GM03348 (cell line): ENCODE results near the gene SELPLG.
A peak's percentile ranks its signal among the peaks of the same experiment; 100 is the strongest.
"Not testable (repeated sequence)": the region's sequence is repeated elsewhere in the genome, so short reads cannot be mapped to it uniquely, and the experiment has no call there.

Experiments
- DNase-seq: peaks from one replicate; pipeline ENCODE4 v3.0.0; 2012; ENCODE audit warnings: low spot score

SELPLG gene

DNA sequence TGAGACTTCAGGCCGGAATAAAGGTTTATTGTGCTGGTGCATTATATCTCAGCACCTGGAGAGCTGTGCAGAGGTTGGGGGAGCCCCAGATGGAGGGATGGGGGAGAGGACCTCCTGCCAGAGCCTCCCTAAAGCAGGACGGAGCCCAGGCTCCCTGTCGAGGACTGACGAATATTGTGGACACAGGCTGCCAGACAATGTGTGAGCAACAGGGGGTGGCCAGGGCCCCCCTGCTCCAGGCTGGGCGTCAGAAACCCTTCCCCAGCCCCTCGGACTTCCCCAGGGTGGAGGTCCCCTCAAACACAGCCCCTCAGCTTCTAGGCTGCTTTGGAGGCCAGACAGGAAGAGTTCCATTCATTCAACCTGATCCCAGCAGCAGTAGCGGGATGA is 43.9 kb downstream of the SELPLG start:
- DNase-seq: no peak

DNA sequence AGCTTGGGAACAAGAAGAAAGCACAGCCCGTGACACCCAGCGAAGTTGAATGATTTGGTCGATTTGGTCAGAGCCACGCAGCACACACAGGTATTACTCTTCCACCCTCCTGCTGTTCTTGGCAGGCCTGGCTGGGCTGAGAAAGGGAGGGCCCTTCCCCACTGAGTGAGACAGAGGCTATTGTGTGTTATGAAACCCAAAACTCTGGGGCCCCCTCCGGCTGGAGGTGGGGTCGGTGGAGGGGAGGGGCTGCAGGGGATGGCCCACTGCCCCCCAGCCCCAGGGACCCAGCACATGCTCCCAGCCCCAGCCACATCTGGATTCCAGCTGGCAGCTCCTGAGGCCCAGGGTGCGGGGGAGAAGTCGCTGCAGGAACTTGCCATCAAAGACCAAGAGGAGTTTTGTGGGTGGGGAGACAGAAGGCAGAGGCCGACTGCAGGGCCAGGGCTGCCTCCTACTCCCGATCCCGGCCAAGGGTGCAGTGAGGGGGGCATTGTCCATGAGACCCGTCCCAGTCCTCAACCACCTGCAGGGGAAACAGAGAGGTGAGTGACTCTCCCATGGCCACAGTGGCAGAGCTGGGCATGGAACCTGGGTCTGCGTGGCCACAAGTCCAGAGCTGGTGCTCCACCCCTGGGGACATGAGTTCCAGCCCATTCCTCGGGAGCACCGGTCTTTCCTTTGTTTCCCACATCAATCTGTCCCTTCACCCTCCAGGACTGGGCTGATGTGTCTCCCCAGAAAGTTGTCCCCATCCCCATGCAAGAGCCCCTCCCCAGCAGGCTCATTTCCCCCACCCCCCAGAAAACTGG is 44.5 kb downstream of the SELPLG start:
- peak; percentile 61 for DNase-seq

DNA sequence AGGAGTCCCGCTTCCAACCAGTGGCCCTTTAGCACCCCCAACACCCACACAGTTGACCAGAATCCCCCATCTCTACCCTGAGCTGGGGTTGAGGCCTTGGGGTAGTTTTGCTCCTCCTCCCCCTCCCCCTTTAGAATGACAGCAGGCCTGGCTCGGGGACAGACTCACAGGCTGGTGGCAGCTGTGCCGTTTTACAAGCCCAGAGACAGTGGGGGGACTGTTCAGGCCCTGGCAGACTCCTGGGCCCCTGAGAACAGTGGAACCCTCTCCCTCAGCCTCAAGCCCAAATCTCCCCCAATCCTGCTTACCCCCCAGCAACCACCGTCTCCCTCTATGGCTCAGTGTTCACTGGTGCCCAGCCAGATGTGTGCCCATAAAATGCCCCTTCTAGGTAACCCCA is 45.9 kb downstream of the SELPLG start:
- no peak for DNase-seq

DNA sequence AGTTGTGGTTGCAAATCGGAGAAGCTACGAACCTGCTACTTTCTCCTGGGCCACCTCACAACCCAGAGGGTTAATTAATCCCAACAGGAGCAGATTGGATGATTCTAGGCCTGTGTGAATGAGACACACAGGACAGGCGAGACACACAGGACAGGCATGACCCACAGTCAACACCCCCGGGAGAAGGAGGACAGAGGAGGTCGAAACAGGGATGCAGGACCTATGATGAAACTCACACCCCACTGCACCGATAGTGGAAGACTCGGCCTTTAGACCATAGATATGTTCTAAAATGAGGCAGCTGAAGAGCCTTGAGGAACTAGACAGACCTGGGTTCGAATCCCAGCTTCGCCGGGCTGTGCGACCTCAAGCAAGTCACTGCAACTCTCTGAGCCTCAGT is 47.4 kb downstream of the SELPLG start:
- no peak for DNase-seq

GRCh38 chr12:108585864-108586263 is 47.8 kb downstream of the SELPLG start:
- no peak for DNase-seq

GRCh38 chr12:108584456-108585065 is 49.1 kb downstream of the SELPLG start:
- no peak for DNase-seq

DNA sequence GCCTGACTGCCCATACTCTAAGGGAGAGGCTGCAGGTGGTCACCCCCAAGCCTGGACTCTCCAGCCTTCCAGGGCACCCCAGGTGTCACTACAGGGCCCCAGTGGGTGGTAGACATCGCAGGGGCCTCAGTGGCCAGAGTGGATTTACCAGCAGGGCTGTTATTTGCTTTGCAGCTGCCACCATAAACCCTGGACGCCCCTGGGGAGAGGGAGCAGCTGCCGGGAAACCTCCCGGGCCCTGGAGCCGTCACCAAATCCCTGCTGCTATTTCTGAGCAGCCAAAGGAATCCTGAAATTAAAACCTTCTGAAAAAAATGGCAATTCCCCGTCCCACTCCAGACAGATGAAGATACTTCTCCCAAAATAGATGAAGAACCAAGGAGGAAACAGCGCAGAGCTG is 49.7 kb downstream of the SELPLG start:
- no peak for DNase-seq

DNA sequence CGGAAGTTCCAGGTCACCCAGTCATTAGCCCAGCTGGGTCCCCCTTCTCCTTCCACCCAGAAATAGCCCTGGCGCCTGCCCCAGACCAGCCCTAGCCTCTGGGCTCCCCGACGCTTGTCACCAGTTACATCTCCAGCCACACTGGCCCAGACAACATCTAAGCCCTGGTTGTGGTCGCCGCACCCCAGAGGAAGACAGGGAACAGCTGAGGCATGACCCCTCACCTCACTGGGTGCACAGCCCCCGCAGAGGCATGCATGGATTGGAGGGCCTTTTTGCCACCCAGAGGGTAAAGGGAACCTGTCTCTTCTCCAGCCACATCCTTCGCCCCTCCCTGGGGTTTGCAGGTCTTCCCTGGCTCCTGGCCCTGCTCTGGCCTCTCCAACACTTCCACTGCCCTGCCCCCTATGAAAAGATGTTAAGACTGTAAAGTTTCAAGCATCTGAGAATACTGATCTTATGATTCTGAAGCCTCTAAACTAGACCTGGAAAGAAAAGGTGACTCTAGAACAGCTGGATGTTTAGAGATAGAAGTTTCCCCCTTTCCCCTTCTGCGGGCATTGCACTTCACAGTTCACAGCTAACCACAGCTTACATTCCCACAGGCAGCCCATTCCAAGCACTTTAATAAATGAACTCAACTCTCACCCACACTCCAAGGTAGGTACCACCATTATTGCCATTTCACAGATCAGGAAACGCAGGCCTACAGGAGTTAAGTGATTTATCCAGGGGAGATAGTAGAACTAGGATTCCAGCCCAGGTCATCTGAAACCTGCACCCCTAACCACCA is 50.5 kb downstream of the SELPLG start:
- no peak for DNase-seq

DNA sequence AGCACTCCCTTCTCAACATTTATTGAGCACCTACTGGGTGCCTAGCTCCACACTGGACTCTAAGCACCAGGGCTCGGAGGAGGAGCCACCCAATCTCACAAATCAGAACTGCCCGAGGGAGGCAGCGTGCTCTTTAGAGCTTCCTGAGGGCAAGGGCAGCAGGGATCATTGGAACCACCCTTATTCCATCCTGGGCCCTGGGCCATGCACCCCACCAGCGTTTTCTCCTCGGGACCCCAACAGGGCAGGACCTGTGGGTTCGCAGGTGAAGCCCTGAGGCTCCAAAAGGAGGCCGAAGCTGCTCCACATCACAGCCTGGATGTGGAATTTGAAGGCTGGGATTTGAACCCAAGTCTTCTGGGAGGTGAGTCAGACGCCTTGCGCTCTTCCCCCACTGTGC is 51.2 kb downstream of the SELPLG start:
- DNase-seq: no peak

GRCh38 chr12:108581311-108582227 is 52.1 kb downstream of the SELPLG start:
- DNase-seq: no peak

DNA sequence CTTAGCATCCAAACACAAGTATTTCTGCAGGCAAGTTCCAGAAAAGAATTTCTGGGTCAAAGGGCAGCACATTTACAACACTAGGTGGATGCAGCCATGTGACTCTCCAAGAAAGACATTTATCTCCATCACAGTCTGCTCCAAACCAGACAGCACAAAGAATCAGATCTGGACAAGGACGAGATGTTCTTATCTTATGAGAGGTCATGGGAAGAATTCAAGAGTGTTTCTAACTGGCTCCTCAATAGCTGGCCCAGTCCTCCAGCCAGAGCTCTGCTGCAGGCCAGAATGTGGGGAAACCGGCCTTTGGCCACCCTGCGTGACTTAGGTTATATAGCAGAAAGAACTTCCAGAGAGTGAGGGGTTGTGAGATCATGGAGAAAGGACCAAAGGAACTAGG is 53.2 kb downstream of the SELPLG start:
- DNase-seq: no peak

DNA sequence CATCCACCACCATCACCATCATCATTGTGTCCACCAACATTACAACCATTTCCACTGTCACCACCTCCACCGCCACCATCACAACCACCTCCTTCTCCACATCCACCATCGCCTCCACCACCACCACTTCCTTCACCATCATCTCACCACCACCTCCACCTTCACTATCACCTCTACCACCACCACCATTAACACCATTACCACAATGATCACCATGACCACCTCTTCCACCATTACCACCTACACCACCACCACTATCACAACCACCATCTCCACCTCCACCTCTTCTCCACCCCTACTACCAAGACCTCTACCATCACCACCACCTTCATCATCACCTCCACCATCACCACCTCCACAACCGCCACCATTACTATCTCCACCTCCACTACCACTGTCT is 54.9 kb downstream of the SELPLG start:
- DNase-seq: no peak

DNA sequence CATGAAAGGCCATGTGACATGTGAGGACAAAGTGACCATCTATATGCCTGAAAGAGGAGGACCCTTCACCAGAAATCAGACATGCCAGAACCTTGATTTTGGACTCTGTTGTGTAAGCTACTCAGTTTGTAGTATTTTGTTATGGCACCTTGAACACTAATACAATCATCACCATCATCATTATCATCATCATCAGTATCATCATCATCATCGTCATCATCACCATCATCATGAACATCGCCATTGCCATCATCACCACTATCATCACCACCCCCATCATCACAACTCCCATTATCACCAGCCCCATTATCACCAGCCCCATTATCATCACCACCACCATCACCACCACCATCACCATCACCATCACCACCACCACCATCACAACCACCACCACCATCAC is 55.4 kb downstream of the SELPLG start:
- DNase-seq: no peak

- no peak for DNase-seq
Observed at GRCh38 chr12:108577458-108577857, 56.2 kb downstream of the SELPLG start.

DNA sequence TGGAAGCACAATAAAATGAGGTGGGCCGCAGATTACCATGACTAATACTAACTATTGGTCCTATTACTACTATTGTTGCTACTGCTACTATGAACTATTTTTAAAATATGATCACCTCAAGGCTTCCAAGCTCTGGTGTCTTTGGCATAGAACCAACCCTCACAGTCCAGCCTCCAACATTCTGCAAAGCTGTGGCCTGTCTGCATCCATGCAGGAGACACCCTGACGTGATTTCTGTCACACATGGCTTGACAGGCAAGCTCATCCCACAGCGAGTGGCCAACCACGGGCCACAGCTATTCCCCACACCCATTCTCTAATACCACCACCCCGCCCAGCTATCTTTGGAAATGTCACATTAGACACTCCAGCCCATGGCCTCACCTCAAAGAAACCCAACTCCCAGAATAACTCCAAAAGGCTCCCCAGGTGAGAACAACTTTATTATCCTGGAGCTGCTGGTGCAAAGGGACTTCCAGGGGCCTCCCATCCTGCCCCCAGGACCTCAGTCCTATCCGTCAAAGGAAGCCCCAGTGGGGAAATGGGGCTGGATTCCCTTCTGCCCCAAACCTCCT is 56.9 kb downstream of the SELPLG start:
- no peak for DNase-seq

DNA sequence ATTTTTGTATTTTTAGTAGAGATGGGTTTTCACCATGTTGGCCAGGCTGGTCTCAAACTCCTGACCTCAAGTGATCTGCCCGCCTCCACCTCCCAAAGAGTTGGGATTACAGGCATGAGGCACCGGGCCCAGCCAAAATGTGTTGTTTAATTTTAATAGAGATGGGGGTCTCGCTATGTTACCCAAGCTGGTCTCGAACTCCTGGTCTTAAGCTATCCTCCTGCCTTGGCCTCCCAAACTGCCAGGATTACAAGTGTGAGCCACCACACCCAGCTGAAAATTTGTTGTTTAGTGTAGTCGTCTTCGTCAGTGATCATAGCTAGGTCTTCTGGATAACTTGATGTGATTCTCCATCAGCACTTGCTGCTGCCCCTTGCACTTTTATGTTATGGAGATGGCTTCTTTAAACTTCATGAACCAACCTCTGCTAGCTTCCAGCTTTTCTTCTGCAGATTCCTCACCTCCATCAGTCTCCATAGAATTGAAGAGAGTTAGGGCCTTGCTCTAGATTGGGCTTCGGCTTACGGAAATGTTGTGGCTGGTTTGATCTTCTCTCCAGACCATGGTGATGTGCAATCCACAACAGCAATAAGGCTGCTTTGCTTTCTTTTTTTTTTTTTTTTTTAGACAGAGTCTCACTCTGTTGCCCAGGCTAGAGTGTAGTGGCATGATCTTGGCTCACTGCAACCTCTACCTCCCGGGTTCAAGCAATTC is 58.3 kb downstream of the SELPLG start:
- no peak for DNase-seq

DNA sequence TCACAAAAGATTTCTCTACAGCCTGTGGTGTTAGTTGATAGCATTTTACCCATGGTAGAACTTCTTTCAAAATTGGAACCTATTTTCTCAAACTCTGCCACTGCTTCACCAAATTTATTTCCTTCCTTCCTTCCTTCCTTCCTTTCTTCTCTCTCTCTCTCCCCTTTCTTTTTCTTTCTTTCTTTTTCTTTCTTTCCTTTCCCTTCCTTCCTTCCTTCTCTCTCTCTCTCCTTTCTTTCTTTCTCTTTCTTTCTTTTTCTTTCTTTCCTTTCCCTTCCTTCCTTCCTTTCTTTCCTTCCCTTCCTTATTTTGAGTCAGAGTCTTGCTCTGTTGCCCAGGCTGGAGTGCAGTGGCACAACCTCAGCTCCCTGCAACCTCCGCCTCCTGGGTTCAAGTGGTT is 59.4 kb downstream of the SELPLG start:
- not testable (repeated sequence) for DNase-seq

DNA sequence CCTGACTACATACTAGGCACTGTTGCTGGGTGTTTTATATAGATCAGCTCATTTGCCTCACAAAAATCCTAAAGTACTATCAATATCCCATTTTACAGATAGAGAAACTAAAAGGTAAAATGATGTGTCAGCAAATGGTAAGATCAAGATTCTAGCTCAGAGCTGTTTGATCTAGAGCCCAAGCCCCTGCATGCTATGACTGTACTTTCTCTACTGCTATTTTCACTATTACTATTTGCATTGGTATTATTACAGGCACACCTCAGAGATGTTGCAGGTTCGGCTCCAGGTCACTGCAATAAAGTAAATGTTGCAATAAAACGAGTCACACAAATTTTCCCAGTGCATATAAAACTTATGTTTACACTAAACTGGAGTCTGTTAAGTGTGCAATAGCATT is 60.4 kb downstream of the SELPLG start:
- DNase-seq: no peak

DNA sequence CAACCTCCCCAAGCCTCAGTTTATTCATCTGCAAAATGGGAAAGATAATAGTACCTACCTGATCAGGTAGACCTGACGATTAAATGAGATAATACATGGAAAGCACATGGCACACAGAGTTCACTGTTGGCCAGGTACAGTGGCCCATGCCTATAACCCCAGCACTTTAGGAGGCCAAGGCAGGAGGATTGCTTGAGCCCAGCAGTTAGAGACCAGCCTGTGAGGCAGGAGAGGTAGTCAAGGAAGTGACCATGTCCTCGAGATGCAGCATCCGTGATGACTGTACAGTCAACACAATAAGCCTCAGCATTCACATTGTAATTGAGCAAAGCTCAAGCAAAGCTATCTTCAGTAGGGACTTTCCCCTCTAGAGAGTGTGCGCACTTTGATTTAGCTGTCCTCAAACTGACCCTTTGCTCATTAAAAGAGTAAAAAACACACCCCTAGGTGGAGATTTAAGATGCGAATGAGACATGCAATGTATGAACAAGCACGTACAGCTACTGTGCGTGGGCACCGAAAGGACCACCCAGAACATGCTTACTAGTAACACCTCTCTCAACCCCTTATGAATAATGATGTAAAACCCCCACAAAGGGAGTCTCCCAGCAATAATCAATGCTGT is 61.4 kb downstream of the SELPLG start:
- no peak for DNase-seq
